HG02759 (cell line): ENCODE data around the gene ETFDH.
"Not testable (repeated sequence)": the region's sequence is repeated elsewhere in the genome, so short reads cannot be mapped to it uniquely, and the experiment has no call there.

Experiments used
- ATAC-seq: cut with Tn5 transposase; IDR thresholded peaks from one replicate; pipeline ENCODE4 v1.9.1; 2021; ENCODE audit warnings: mild to moderate bottlenecking, moderate library complexity; ENCODE audit not compliant: unreplicated experiment

The ETFDH gene

GRCh38 chr4:158671915-158672806, at the start of gene ETFDH:
Gene ETFDH (plus strand): TSS chr4:158672296. CDS start chr4:158672457, 161 bp downstream.
- peak; percentile 81 for ATAC-seq

- peak; percentile 93 for ATAC-seq
These were observed 47.1 kb upstream of the ETFDH start for GRCh38 chr4:158624889-158625478.

GRCh38 chr4:158625544-158625943, 46.6 kb upstream of the ETFDH start:
- no peak for ATAC-seq

- ATAC-seq: no peak
These were observed 41.2 kb upstream of the ETFDH start for GRCh38 chr4:158630893-158631292.

GRCh38 chr4:158636619-158637018, 35.5 kb upstream of the ETFDH start:
- no peak for ATAC-seq

GRCh38 chr4:158644356-158644755, 27.7 kb upstream of the ETFDH start:
- ATAC-seq: no peak

- ATAC-seq: no peak
These were observed 27.3 kb upstream of the ETFDH start for GRCh38 chr4:158644760-158645159.

GRCh38 chr4:158649111-158649680, 22.9 kb upstream of the ETFDH start:
- ATAC-seq: no peak

GRCh38 chr4:158652920-158653319, 19.2 kb upstream of the ETFDH start:
- no peak for ATAC-seq

- no peak for ATAC-seq
These were observed 15.7 kb upstream of the ETFDH start for GRCh38 chr4:158656439-158656838.

GRCh38 chr4:158657291-158657690, 14.8 kb upstream of the ETFDH start:
- no peak for ATAC-seq

GRCh38 chr4:158663255-158663654, 8.8 kb upstream of the ETFDH start:
- not testable (repeated sequence) for ATAC-seq

- not testable (repeated sequence) for ATAC-seq
These were observed 8.1 kb upstream of the ETFDH start for GRCh38 chr4:158663707-158664625.

GRCh38 chr4:158664806-158665205, 7.3 kb upstream of the ETFDH start:
- no peak for ATAC-seq

- no peak for ATAC-seq
These were observed 5.2 kb upstream of the ETFDH start for GRCh38 chr4:158666892-158667291.

- ATAC-seq: no peak
These were observed 4.4 kb upstream of the ETFDH start for GRCh38 chr4:158667651-158668198.

- ATAC-seq: no peak
These were observed 2.8 kb upstream of the ETFDH start for GRCh38 chr4:158669310-158669709.

- peak; percentile 33 for ATAC-seq
These were observed 976 bp upstream of the ETFDH start for GRCh38 chr4:158670975-158671664.

- ATAC-seq: no peak
These were observed 506 bp upstream of the ETFDH start, which contains the start of gene C4orf46 for GRCh38 chr4:158671665-158671914. Gene C4orf46 (minus strand): TSS chr4:158671887. CDS start chr4:158671801, 86 bp downstream.

- ATAC-seq: no peak
These were observed 1.5 kb downstream of the ETFDH start for GRCh38 chr4:158673633-158674032.
